Astrocyte of the hippocampus (primary cell): ENCODE results near the gene NDE1.
"Not testable (repeated sequence)": the region's sequence is repeated elsewhere in the genome, so short reads cannot be mapped to it uniquely, and the experiment has no call there.

Experiments
- DNase-seq: peaks from one replicate; pipeline ENCODE4 v3.0.0; 2011; ENCODE audit warnings: low read depth, low spot score

Gene NDE1

GRCh38 chr16:15620611-15621195 lies 29.3 kb upstream of the NDE1 start:
- DNase-seq: peak; percentile 31

- no peak for DNase-seq
Measured at GRCh38 chr16:15621456-15621855, 28.6 kb upstream of the NDE1 start.

- DNase-seq: no peak
Measured at GRCh38 chr16:15621889-15622288, 28.2 kb upstream of the NDE1 start.

GRCh38 chr16:15631730-15632409 lies 18.2 kb upstream of the NDE1 start:
- no peak for DNase-seq

- DNase-seq: no peak
Measured at GRCh38 chr16:15635926-15636325, 14.1 kb upstream of the NDE1 start.

- no peak for DNase-seq
Measured at GRCh38 chr16:15636392-15636873, 13.6 kb upstream of the NDE1 start.

DNA sequence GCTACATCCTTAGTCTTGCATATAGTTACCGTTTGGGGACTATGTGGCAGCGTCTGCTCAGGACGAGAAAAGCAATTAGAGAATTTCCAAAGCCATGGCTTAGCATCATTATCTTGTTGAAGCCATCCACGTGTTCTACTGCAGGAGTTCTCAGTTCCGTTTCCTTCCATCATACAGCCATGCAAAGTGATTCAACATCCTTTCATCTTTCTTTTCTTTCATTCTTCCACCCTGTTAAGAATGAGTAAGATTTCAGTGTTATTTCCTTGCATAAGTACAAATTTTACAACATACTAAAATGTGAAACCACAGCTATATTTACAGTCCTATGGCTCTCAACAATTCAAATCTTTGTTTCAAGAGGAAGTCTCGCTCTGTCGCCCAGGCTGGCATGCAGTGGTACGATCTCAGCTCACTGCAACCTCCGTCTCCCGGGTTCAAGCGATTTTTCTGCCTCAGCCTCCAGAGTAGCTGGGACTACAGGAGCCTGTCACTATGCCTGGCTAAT lies 10.9 kb upstream of the NDE1 start:
- no peak for DNase-seq

GRCh38 chr16:15640966-15641365 lies 9.1 kb upstream of the NDE1 start:
- DNase-seq: no peak

GRCh38 chr16:15641753-15642556 lies 8.1 kb upstream of the NDE1 start:
- DNase-seq: no peak

DNA sequence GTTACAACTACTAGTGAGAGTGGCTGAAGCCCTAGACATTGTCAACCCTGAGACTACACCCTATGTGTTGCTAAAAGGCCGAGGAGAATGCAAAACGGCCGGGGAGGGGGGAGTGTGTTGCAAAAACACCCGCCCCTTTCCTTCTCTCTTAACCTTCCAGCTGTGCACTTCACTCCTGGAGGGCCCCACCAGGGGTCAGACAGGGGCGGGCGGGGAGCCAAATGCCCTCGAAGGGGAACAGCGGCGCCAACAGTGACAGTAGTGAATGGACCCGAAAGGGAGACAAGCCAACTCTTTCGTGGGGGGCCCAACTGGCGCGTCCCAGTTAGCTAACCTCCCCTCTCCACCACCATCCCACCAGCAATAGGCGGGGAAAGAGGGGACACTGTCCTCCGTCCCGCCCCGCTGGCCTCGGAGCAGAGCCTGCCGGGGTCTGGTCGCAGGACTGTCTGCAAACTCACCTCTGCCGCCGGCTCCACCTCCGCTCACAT lies 7.4 kb upstream of the NDE1 start:
- DNase-seq: peak; percentile 56

DNA sequence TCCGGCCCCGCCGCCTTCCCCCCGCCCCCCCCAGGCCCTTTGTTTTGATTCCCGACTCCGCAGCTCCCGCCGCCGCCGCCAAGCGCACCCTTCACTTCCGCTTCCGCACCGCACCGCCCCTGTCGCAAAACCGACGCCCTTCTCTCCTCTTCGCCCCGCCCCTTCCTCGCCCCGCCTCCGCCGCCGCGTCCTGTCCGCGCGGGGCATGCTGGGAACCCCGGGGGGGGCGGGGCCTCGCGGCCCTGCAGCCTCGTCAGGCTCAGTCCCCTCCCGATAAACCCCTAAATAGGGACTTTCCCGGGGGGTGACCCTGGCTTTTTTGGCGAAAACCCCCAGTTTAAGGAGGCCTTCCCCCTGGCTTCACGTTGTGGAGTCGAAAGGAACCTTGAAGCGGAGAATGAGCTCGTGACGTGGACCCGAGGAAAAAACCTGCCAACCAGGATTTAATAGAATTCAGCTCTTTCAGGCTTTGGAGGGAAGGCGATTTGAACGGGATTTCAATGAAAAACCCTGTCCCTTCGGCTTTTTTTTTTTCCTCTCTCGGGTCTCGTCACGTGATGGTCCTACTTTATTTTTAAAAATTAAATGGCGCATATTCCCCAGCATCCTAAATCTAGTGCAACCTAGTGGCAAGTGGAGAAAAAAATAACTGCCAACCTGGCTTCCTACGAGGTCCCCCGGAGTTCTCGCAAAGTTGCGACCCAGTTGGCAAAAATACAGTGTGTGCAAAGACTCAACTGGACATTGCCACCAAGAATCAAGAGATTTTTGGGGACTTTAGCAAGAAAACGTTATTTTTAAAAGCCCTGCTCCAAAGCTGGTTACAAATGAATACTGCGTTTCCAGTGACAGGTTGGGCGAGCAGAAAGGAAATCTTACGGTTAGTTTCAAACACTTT lies 6.7 kb upstream of the NDE1 start, which contains the start of gene MARF1:
Gene MARF1, minus strand, starts transcription at position 107 of the 898 bp plus-strand sequence. CDS start 3,921 bp downstream, outside the sequence.
- peak; percentile 99 for DNase-seq

DNA sequence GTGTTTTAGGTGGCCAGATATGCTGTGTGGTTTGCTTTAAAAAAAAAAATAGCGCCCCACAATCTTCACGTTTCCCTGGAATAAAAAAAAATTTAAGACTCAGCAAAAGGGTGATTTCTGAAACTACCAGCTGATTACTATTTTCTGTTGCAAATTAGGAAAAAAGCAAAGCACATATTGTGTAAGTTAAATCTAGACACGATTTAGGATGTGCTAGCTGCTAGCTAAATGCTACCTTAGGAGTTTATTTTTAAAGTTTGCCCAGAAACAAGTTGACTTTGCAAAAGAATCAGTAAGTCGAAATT lies 6.1 kb upstream of the NDE1 start:
- no peak for DNase-seq

DNA sequence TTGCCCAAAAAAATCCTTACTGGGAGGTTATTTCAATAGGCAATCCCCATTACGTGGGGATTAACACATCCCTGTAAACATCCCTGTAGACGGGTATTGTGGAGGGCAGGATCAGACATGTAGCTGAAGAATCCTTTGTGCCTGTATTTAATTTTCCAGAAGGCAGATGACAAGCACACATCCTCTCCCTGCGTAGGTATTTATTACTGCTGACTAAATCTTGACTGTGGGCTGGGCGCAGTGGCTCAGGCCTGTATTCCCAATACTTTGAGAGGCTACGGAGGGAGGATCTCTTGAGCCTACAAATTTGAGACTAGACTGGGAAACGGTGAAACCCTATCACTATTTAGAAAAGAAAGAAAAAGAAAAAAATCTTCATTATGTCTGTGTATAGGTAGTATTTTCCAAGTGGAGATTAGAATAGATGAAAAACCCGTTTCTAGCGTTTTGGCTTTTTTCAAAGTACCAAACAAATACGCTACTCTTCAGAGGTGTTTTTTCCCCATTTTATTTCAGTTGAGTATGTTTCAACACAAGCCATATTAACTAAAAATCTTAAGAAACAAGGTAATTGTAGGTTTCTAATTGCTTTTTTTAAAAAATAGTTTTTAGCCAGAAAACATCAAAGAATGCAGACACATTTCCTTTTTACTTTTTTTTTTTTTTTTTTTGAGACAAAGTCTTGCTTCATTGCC lies 5.6 kb upstream of the NDE1 start:
- peak; percentile 7 for DNase-seq

DNA sequence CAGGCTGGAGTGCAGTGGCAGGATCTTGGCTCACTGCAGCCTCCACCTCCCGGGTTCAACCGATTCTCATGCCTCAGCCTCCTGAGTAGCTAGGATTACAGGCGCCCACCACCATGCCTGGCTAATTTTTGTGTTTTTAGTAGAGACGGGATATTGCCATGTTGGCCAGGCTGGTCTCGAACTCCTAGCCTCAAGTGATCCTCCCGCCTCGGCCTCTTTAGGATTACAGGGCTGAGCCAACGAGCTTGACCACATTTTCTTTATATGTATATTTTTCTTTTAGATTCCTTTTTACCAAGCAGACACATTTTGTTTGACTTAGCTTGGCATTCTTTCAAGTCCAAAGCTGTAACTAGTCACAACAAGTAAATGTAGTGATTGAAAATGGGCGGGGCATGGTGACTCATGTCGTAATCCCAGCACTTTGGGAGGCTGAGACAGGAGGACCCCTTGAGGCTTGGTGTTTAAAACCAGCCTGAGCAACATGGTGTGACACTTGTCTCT lies 5.0 kb upstream of the NDE1 start:
- DNase-seq: peak; percentile 85

DNA sequence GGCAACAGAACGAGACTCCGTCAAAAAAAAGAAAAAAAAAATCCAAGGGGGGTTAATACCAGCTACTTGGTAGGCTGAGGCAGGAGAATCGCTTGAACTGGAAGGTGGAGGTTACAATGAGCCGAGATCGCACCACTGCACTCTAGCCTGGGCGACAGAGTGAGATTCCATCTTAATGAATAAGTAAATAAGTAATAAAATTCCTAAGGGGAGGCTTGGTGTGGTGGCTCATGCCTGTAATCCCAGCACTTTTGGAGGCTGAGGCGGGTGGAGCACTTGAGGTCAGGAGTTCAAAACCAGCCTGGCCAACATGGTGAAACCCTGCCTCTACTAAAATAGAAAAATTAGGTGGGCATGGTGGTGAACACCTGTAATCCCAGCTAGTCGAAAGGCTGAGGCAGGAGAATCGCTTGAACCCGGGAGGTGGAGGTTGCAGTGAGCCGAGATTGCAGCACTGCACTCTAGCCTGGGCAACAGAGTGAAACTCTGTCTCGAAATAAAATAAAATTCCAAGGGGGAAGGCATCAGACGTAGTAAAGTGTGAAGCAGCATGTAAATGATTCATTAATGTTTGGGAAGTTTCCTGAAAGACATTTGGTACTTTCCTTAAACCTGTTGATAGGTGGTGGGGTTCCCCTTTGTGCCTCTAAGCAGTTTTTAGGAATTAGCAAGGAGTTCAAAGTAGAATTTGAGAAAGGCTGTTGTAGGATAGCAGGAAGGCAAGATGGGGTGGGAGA lies 3.3 kb upstream of the NDE1 start:
- not testable (repeated sequence) for DNase-seq

DNA sequence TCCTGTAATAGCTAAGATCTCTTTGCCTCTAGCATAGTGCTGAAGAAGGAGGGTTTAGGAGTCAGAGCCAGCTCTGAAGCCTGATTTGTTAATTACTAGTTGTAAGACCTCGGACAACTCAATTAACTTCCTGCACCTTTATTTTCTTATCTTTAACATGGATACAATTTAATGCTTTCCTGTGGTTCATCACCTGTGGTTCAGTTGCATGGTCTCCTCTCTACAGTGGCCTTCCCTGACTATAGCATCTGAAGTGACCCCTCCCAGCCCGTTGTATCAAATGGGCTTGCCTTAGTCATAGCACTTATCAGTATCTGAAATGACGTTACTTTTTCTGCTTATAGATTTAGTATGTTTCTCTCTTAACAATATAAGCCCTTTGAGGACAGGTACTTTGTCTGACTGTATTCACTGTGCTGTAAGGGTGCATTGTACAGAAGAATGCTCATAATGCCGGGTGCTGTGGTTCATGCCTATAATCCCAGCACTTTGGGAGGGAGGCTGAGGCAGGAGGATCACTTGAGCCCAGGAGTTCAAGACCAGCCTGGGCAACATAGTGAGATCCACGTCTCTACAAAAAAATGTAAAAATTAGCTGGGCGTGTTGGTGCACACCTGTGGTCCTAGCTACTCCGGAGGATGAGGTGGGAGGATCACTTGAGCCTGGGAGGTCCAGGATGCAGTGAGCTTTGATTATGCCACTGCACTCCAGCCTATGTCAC lies 2.6 kb upstream of the NDE1 start:
- DNase-seq: no peak

DNA sequence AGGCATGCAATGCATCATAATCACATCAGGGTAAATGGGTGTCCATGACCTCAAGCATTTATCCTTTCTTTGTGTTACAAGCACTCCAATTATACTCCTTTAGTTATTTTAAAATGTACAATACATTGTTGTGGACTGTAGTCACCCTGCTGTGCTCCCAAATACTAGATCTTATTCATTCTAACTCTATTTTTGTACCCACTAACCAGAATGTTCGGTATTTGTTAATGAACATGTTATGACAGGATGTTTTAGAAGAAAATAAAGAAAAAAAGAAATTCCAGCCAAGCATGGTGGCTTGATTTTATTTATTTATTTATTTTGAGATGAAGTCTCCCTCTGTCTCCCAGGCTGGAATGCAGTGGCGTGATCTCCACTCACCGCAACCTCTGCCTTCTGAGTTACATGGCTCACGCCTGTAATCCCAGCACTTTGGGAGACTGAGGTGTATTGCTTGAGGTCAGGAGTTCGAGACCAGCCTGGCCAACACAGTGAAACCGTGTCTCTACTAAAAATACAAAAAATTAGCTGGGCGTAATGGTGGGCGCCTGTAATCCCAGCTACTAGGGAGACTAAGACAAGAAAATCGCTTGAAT lies 1.8 kb upstream of the NDE1 start:
- peak; percentile 65 for DNase-seq

- DNase-seq: not testable (repeated sequence)
Measured at GRCh38 chr16:15649311-15649710, 734 bp upstream of the NDE1 start.

- DNase-seq: no peak
Measured at GRCh38 chr16:15649727-15650018, 372 bp upstream of the NDE1 start.
